Activated B cell treated with CpG ODN at 0.5 μM for 24 hours (primary cell): Measurements from ENCODE around the gene DSC1. TPM values are rescaled to one million over a fixed set of nuclear protein-coding genes. Genes with fewer than 3 reads are reported as not detected.

Experiments
- ATAC-seq: fragments of 200-7000 bp; cut with Tn5 transposase; one replicate; pipeline ENCODE4 v1.10.0; 2021; ENCODE audit warnings: low read depth, mild to moderate bottlenecking, moderate library complexity
- CTCF ChIA-PET: fragments of 350-600 bp; sonication (Branson Sonifier 250); formaldehyde crosslinking; loops from one replicate; lab custom pipeline; 2021; ENCODE audit warnings: antibody characterized with exemption; lab: Charles Lee
- POLR2A ChIA-PET: fragments of 350-600 bp; sonication (Branson Sonifier 250); formaldehyde crosslinking; loops from one replicate; lab custom pipeline; 2021; ENCODE audit warnings: antibody characterized with exemption; lab: Charles Lee
- DNase-seq: peaks from one replicate; pipeline ENCODE4 v3.0.0; 2022
- H3K27ac Mint-ChIP-seq: one replicate; pipeline ENCODE4 v1.8.0; 2020; ENCODE audit warnings: mixed read lengths
- H3K27me3 Mint-ChIP-seq: one replicate; pipeline ENCODE4 v1.8.0; 2021; ENCODE audit warnings: mixed read lengths
- H3K36me3 Mint-ChIP-seq: one replicate; pipeline ENCODE4 v1.8.0; 2021; ENCODE audit warnings: low read depth, mixed read lengths
- H3K4me1 Mint-ChIP-seq: one replicate; pipeline ENCODE4 v1.8.0; 2021; ENCODE audit warnings: mixed read lengths
- H3K4me3 Mint-ChIP-seq: one replicate; pipeline ENCODE4 v1.8.0; 2020; ENCODE audit warnings: mild to moderate bottlenecking, mixed read lengths
- H3K9me3 Mint-ChIP-seq: one replicate; pipeline ENCODE4 v1.8.0; 2020; ENCODE audit warnings: mixed read lengths
- CTCF ChIP-seq: fragments of 200-600 bp; IDR thresholded peaks from one replicate; pipeline ENCODE4 v1.8.0; 2022; ENCODE audit warnings: antibody characterized with exemption, mild to moderate bottlenecking
- intact Hi-C: fragments of 100-400 bp; cut with micrococcal nuclease; formaldehyde crosslinking; loops from one replicate; pipeline ENCODE4 v1.15.1; 2024
- total RNA-seq: library from RNA; stranded (reverse); gene quantifications from 2 replicates; pipeline ENCODE4 v1.2.3, GENCODE V29; 2022

DSC1 gene
- total RNA-seq, 1 donor from 2014 or later = not detected

DNA sequence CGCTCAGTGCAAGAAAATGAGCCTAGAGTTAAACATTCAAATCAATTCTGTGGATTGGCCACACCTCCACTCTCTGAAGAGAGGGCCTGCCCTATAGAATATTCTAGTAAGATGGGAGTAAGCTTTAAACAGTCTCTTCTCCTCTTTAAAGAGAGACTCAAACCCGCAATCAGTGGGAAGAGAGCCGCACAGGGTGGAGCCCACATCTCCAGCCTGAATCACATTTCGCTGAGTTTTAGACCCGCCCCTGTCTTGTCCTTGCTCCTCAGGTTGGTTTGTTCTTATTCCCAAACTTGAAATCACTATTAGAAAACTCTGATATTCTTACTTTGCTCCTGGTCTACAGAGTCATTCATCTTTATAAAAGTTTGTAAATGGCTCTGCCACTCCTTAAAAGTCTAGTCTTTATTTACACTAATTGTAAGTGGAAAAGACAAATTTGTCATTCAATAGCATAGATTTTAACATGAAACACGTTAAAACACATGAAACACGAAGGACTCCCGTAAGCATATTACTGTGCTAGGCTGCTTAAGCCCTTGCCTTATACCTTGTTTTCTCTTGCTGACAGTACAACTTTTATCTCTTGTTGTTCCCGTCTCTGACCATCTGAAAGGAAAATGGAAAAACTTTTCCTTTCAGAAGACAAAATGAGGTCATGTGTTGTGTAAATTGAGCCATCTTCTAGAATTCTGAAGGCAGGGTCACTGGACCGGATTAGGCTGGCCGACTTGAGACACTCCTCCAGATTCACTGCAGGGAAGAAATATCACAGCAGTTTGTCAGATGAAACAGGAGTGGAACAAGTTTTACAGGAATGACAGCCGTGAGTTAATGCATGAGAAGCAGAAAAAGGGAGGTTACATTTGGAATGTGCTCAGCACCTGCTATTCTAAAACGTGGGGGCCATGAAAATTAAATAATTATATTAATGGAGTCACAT is 5.6 kb downstream of the DSC1 start:
- H3K9me3 Mint-ChIP-seq = no peaks in the 10 kb centered on the region
- CTCF ChIA-PET = no interaction called here
- POLR2A ChIA-PET = no interaction called here
- no peak overlapping the region for H3K4me3 Mint-ChIP-seq
- no peak for TF ChIP-seq CTCF
- DNase-seq (no peak), ATAC-seq (no peak)
- H3K4me1 Mint-ChIP-seq = no peaks in the 10 kb centered on the region
- H3K36me3 Mint-ChIP-seq = no peaks in the 10 kb centered on the region
- no peaks in the 10 kb centered on the region for H3K27me3 Mint-ChIP-seq
- H3K27ac Mint-ChIP-seq = no peak overlapping the region
- intact Hi-C loops = no loop called here

DNA sequence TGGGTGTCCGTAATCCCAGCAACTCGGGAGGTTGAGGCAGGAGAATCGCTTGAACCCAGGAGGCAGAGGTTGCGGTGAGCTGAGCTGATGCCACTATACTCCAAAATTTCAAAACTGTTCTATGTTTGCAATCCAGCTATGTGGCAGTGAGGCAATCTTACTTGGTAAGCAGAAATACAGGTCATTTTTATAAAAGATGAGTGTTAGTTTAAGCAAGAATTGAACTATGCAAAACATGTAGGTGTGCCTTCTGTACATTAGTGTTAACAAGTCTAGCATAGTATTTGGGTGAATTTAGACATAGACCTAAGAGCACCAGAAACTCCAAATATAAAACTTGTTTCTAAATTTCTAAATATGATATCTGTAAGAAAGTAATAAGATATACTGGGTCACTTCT is 7.2 kb downstream of the DSC1 start:
- Mint-ChIP-seq H3K27me3 (no peaks in the 10 kb centered on the region), H3K9me3 (no peaks in the 10 kb centered on the region), H3K27ac (no peak overlapping the region), H3K36me3 (no peaks in the 10 kb centered on the region), H3K4me3 (no peak overlapping the region), H3K4me1 (no peaks in the 10 kb centered on the region)
- ATAC-seq (no peak), DNase-seq (no peak)
- intact Hi-C loops = no loop called here
- POLR2A ChIA-PET = no interaction called here
- CTCF ChIA-PET = no interaction called here
- no peak for TF ChIP-seq CTCF

- TF ChIP-seq CTCF = no peak
- Mint-ChIP-seq H3K9me3 (no peaks in the 10 kb centered on the region), H3K27me3 (no peaks in the 10 kb centered on the region), H3K27ac (no peak overlapping the region), H3K4me1 (no peaks in the 10 kb centered on the region), H3K4me3 (no peak overlapping the region), H3K36me3 (no peaks in the 10 kb centered on the region)
- intact Hi-C loops = no loop called here
- ChIA-PET CTCF (no interaction called here), POLR2A (no interaction called here)
- no peak for ATAC-seq
- DNase-seq = no peak
Measured at GRCh38 chr18:31154181-31154580, 8.5 kb downstream of the DSC1 start.

- Mint-ChIP-seq H3K4me1 (no peaks in the 10 kb centered on the region), H3K9me3 (peaks cover 2% of the 10 kb centered on the region), H3K4me3 (no peak overlapping the region), H3K36me3 (no peaks in the 10 kb centered on the region), H3K27ac (no peak overlapping the region), H3K27me3 (no peaks in the 10 kb centered on the region)
- ChIA-PET CTCF (no interaction called here), POLR2A (no interaction called here)
- ATAC-seq = no peak
- intact Hi-C loops = no loop called here
- TF ChIP-seq CTCF = no peak
- DNase-seq = no peak
Measured at GRCh38 chr18:31149351-31149750, 13.3 kb downstream of the DSC1 start.

DNA sequence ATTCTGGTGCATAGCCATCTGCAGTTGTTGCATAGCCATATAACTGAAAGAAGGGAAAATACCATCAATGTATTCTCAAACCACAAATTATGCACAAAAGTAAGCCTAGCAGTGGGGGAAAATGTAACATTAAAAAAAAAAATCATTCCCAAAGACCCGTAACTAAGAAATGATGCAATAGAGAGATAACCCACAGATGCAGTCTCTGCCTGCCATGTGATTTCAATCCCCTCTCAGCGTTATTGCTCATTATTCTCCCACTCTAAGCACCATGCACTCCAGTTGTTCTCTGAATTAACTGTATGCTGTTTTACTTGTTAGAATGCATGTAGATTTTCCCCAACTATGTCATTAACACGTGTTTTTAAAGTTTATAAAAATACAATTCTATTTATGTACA is 14.1 kb downstream of the DSC1 start:
- Mint-ChIP-seq H3K36me3 (no peaks in the 10 kb centered on the region), H3K27ac (no peak overlapping the region), H3K4me1 (no peaks in the 10 kb centered on the region), H3K27me3 (no peaks in the 10 kb centered on the region), H3K4me3 (no peak overlapping the region), H3K9me3 (peaks cover 2% of the 10 kb centered on the region)
- POLR2A ChIA-PET = no interaction called here
- no peak for ATAC-seq
- TF ChIP-seq CTCF = no peak
- intact Hi-C loops = no loop called here
- CTCF ChIA-PET = no interaction called here
- DNase-seq = no peak
